ENCODE measurements around the gene MARCHF3.

GRCh38 chr5:126909856-126910255 is 120.5 kb downstream of the MARCHF3 start:
- no peak for TF ChIP-seq POLR2A (IDR thresholded peaks at IDR 0.05; ENCODE audit: low read depth, low read length)
- no peak for TF ChIP-seq CTCF (IDR thresholded peaks at IDR 0.05; ENCODE audit: extremely low read depth in 1 of 2, insufficient read depth in 1 of 2, low read depth in 1 of 2, low read length in 2 of 2)
- TF ChIP-seq, protein P1, sequence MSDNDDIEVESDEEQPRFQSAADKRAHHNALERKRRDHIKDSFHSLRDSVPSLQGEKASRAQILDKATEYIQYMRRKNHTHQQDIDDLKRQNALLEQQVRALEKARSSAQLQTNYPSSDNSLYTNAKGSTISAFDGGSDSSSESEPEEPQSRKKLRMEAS (IDR thresholded peaks at IDR 0.05; ENCODE audit: insufficient read depth, insufficient read length), result no peak

All from endothelial cell of umbilical vein (primary cell).